Measurements from ENCODE around the gene NMBR.
"Not testable (repeated sequence)": the region's sequence is repeated elsewhere in the genome, so short reads cannot be mapped to it uniquely, and the experiment has no call there.

Gene NMBR

GRCh38 chr6:142146828-142147662 lies at the start of gene NMBR, which contains the start of gene VTA1:
NMBR (minus strand) TSS chr6:142147122; CDS start chr6:142088658, 58,464 bp downstream.
VTA1 (plus strand) TSS chr6:142147263; CDS start chr6:142147288, 25 bp downstream.
- DNase-seq: peak; percentile 99

DNA sequence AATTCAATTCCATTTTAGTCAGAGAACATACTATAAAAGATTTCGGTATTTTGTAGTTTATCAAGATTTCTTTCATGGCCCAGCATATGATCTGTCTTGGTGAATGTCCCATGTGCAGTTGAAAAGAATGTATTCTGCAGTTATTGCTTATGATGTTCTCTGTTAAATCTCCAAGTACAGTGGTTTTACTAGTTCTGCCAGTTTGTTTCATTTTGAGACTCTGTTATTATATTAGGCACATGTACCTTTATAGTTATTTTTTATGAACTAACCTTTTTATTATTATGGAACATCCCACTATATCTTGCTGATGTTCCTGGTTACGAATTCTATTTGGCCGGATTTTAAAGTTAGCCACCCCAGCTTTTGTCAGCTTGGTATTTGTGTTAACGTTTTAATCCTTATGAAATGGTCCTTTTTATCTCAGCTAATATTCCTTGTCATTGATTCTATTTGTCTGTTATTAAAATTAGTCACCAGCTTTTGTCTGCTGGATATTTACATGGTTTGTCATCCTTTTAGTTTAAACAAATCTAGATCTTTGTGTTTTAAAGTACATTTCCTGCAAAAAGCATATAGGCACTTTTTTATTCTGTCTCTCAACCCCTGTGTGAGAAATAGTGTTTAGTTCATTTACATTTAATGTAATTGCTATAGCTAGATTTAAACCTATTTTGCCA lies 49.1 kb upstream of the NMBR start:
- no peak for DNase-seq

DNA sequence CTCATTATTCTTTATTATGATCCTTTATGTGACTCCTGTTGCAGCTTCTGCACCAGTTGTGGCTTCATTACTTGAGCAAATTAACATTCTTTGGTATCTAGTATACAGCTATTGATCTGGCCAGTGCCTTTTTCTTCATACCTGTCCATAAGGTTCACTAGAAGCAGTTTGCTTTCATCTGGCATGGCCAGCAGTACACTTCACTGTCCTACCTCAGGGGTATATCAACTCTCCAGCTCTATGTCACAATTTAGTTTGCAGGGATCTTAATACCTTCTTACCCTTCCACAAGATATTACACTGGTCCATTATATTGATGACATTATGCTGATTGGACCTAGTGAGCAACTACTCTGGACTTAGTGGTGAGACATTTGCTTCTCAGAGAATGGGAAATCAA lies 46.7 kb upstream of the NMBR start:
- DNase-seq: no peak

- no peak for DNase-seq
These were observed 45.4 kb upstream of the NMBR start for GRCh38 chr6:142192343-142192742.

GRCh38 chr6:142189057-142189456 lies 42.1 kb upstream of the NMBR start:
- DNase-seq: no peak

GRCh38 chr6:142188341-142188740 lies 41.4 kb upstream of the NMBR start:
- not testable (repeated sequence) for DNase-seq

DNA sequence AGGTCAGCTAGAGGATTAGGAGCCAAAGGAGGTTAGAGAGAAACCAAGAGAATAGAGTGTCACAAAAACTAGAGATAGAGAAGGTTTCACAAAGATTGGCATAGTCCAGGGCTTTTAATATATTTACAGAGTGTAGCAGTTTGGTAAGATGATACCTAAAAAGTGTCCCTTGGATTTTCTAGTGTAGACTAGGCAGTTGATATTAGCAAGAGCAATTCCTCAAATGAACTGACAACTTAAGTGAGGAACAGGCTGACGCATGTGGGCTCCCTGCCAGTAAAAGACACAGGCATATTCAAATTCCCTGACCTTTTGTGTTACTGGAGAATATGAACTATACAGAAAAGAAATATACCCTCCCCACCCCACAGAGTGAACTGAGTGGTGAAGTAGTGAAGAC lies 40.3 kb upstream of the NMBR start:
- DNase-seq: peak; percentile 23

GRCh38 chr6:142185641-142186040 lies 38.7 kb upstream of the NMBR start:
- DNase-seq: no peak

- DNase-seq: no peak
These were observed 37.4 kb upstream of the NMBR start for GRCh38 chr6:142184307-142184706.

- DNase-seq: no peak
These were observed 36.4 kb upstream of the NMBR start for GRCh38 chr6:142183351-142183750.

DNA sequence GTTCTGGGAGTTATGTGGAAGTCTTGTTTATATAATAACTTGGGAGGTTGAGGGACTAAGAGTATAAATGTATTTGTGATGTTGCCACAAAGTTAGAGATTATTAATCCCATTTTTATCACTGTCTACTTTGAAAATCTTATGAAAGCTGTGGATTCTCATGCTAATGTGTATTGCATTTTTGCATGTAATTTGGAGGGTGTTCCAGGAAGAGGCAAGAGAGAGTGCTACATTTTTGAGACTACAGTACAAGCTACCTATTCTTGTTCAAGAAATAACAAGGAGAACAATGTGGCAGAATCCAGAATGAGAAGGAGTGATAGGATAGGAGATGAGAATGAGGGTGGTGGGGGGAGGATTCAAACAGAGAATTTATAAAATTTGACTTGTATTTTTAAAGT lies 35.1 kb upstream of the NMBR start:
- DNase-seq: no peak

- no peak for DNase-seq
These were observed 31.2 kb upstream of the NMBR start for GRCh38 chr6:142178129-142178528.

- no peak for DNase-seq
These were observed 27.8 kb upstream of the NMBR start for GRCh38 chr6:142174703-142175102.

DNA sequence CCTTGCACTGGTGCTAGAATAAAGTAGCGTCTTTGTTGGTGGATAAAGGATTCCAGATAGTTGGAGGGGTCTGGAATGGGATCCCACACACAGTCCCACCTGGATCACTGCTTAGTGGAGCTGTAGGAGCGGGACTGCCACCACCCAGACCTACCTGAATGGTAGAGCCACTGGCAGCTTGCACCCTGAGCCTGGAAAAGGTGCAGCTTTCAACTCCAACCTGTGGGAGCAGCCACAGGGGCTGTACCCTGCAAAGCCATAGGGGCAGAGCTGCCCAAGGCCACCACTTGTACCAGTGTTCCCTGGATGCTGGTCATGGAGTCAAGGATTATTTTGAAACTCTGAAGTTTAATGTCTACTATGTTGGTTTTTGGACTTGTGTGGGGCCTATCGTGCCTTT lies 27.1 kb upstream of the NMBR start:
- no peak for DNase-seq

DNA sequence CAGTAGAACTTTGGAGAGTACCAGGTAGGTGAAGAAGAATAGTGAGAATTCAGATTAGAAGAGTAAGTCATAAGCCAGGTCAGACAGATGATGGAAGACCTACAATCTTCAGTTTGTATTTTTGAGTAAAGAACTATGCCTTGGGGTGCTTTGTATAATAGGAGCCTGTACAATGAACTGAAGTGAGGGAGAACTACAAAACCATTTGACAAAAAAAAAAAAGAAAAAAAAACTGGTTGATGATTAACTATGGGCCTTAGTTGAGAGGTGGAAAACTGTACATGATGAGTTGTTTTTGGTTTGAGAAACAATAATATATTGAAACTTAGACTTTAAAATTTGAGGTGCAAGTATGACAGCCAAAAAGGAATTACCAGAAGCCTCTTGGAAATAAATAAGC lies 25.8 kb upstream of the NMBR start:
- DNase-seq: no peak

GRCh38 chr6:142171351-142171750 lies 24.4 kb upstream of the NMBR start:
- DNase-seq: no peak

DNA sequence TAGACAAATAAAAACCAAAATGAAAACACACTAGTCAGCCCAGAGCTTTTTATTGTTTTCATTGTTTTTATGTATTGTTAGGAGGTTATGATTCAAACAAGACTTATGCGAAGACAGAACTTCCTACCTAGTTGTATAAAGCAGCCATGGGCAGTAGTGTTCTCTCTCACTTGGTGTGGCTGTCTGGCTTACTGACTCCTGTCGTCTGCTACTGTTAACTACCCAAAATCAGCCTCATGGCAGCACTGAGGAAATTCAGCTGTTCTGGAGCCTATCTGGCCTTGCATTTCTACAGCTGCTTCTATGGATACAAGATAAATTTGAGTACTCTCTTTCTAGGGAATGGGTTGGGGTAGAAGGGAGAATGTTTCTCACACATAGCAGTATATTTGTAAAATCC lies 20.6 kb upstream of the NMBR start:
- DNase-seq: no peak

- DNase-seq: no peak
These were observed 20.1 kb upstream of the NMBR start for GRCh38 chr6:142167071-142167470.

DNA sequence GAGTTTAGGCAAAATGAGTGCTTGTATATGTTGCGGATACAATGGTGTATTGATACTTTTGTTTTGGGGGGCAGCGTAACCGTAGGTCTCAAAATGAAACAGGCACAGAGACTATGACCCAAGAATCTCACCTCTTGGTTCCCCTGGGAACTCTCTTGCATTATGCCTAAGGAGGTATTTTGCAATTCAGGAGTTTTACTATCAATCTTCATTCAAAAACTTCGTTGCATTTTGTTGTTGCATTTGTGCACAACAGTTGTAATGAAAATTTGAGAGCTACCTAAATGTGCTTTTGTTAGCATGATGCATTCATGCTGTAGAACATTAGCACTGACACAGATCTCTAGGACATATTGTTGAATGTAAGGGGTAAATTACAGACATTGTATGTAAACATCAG lies 18.3 kb upstream of the NMBR start:
- no peak for DNase-seq

DNA sequence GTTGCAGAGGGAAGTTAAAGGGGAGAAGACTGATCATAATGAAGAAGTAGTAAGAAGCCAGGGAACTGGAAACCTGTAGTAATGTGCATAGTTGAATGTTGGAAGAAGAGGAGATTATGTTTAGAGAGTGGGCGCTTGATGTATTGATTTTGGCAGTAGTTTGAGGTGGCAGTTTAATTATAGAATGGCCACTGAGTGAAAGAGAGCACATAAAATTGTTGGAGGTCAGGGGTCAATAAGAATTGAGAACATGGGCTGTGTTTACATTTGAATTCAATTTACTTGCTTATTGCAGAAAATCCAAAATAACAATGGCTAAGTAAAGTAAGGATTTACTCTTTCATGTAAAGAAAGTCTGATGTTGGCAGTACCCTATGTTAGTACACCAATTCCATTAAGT lies 15.9 kb upstream of the NMBR start:
- no peak for DNase-seq

- not testable (repeated sequence) for DNase-seq
These were observed 9.8 kb upstream of the NMBR start for GRCh38 chr6:142156758-142157068.

DNA sequence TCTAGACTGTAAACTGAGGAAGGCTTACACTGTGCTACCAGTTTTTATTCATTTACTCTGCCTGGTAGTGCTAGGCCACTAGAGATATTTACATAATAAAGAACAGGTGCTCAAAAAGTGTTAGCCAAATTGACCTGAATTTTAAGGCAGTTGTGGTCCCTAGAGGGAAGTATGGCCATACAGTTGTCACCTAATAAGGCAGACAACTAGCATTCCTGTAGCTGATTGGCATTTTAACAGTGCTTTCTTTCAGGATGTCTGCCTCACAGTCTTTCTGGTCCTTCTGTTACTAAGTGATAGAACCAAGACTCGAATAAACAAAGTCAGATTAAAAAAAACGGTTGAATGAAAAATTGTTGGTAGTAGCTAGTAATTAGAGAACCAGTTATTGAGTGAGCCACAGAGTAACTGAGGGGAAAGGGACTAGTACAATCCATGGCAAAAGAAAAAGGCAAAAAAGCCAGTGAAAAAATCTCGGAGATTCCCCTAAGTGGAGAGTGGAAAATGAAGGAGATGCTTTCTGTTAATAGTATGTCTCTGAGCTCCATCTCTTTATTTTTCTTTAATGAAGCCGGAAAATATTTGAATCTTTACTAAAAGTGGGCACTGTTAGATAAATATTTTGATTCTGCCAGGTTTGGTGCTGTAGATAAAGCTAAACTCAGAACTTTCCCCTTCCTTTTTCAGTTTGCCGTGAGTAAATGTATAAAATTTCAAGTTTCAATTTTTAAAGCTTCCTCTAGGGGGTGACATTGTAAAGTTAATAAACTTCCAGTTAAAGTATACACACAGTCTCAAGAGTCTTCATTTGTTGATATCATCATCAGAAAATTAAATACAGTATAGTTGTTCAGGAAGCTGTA lies 9.2 kb upstream of the NMBR start:
- no peak for DNase-seq

DNA sequence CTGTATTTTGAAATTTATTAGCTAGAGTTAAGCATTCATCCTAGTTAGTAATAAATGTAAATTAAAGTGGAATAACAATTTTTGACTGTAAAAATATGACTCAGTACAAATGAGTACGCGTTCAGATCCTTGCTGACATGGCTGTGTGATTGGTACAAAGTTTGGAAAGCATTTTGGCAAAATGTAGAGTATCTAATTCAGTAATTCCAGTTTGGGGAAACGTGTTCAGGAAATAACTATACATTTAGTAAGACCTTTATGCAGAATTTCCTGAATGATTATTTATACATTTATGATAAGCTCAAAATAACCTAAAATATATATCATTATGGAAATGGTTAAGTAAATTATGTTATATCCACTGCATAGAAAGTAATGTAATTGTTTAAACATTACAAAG lies 8.2 kb upstream of the NMBR start:
- DNase-seq: no peak

GRCh38 chr6:142154336-142154735 lies 7.4 kb upstream of the NMBR start:
- no peak for DNase-seq

Data from femur (tissue), 1 donor.